Measurements from ENCODE around the gene LIPF. TPM values are rescaled to one million over a fixed set of nuclear protein-coding genes. Genes with fewer than 3 reads are reported as not detected.

LIPF gene
- total RNA-seq, 1 experiment from 2014 or later, result not detected

DNA sequence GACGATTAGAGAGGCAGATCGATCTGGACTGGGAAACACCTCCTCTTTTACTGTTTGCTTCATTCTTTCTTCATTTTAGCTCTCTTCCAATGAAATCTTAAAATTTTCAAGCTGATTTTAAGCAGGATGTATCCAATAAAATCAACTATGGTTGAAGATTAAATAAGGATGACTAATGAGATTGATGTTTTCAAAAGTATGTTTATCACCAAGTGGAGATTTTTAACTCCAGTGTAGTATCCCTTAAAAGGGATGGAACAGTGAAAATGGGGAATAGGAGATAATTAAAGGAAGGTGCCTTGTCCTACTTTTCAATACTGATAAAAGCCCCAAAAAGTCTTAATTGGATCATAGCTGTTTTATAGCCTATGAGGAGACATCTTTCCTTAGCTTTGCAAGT, 11.6 kb upstream of the LIPF start:
- no TSS peak for BruUV-seq (replicated peaks)
- H4K20me1 ChIP-seq (ENCODE audit: insufficient read depth), result no peaks in the 10 kb centered on the region
- H3K9me3 ChIP-seq (ENCODE audit: insufficient read depth, low read depth), result no peaks in the 10 kb centered on the region
- intact Hi-C loops (cut with micrococcal nuclease; ENCODE audit: unreplicated experiment), result no loop called here
- no peaks in the 10 kb centered on the region for H3F3A ChIP-seq (ENCODE audit: insufficient read depth, low read depth)
- H3K36me3 ChIP-seq (ENCODE audit: low read depth), result no peaks in the 10 kb centered on the region
- no peaks in the 10 kb centered on the region for H3K27me3 ChIP-seq (ENCODE audit: insufficient read depth, low read depth)
- no peak overlapping the region for H3K4me3 ChIP-seq
- no peak overlapping the region for H2AFZ ChIP-seq
- DNase-seq, result no peak
- ChIA-PET POLR2A (ENCODE audit: unreplicated experiment) (interaction anchor here (0.6 kb wide), 1 partner anchor 29 kb away, joined by 4 read pairs; no protein-coding TSS in a partner anchor), CTCF (no interaction called here)
- no peaks in the 10 kb centered on the region for H3K9me2 ChIP-seq (ENCODE audit: insufficient read depth)
- H3K4me2 ChIP-seq, result no peak overlapping the region
- no peaks in the 10 kb centered on the region for H3K79me2 ChIP-seq (ENCODE audit: low read depth)
- H3K4me1 ChIP-seq (replicated peaks; ENCODE audit: insufficient read depth), result 0 out of 2 replicates have a peak, but pooled peaks cover 5% of the 10 kb centered on the region
- H3K27ac ChIP-seq, result no peak overlapping the region
- no peak for TF ChIP-seq EZH2 (IDR thresholded peaks at IDR 0.05; ENCODE audit: low read depth)
- TF ChIP-seq, protein P1, sequence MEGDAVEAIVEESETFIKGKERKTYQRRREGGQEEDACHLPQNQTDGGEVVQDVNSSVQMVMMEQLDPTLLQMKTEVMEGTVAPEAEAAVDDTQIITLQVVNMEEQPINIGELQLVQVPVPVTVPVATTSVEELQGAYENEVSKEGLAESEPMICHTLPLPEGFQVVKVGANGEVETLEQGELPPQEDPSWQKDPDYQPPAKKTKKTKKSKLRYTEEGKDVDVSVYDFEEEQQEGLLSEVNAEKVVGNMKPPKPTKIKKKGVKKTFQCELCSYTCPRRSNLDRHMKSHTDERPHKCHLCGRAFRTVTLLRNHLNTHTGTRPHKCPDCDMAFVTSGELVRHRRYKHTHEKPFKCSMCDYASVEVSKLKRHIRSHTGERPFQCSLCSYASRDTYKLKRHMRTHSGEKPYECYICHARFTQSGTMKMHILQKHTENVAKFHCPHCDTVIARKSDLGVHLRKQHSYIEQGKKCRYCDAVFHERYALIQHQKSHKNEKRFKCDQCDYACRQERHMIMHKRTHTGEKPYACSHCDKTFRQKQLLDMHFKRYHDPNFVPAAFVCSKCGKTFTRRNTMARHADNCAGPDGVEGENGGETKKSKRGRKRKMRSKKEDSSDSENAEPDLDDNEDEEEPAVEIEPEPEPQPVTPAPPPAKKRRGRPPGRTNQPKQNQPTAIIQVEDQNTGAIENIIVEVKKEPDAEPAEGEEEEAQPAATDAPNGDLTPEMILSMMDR (conservative IDR thresholded peaks at IDR 0.05), result no peak

DNA sequence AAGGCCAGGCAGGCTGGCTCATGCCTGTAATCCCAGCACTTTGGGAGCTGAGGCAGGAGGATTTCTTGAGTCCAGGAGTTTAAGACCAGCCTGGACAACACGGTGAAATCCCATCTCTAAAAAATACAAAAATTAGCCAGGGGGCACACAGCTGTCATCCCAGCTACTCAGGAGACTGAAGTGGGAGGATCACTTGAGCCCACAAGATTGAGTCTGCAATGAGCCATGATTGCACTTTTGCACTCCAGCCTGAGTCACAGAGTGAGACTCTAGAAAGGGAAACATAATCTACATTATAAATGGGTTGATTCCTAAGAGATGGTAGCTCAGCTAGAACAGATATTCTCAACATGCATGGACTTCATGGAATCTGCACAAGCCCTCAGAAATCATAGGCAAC, 6.3 kb upstream of the LIPF start:
- no peaks in the 10 kb centered on the region for H3F3A ChIP-seq (ENCODE audit: insufficient read depth, low read depth)
- no peaks in the 10 kb centered on the region for H3K4me1 ChIP-seq (replicated peaks; ENCODE audit: insufficient read depth)
- TF ChIP-seq, protein P1 (conservative IDR thresholded peaks at IDR 0.05), result no peak
- no peak for TF ChIP-seq EZH2 (IDR thresholded peaks at IDR 0.05; ENCODE audit: low read depth)
- no peak overlapping the region for H2AFZ ChIP-seq
- H4K20me1 ChIP-seq (ENCODE audit: insufficient read depth), result no peaks in the 10 kb centered on the region
- H3K27ac ChIP-seq, result no peak overlapping the region
- H3K79me2 ChIP-seq (ENCODE audit: low read depth), result no peaks in the 10 kb centered on the region
- H3K36me3 ChIP-seq (ENCODE audit: low read depth), result no peaks in the 10 kb centered on the region
- no TSS peak for BruUV-seq (replicated peaks)
- CTCF ChIA-PET, result no interaction called here
- no peaks in the 10 kb centered on the region for H3K9me2 ChIP-seq (ENCODE audit: insufficient read depth)
- intact Hi-C loops (cut with micrococcal nuclease; ENCODE audit: unreplicated experiment), result no loop called here
- no peaks in the 10 kb centered on the region for H3K27me3 ChIP-seq (ENCODE audit: insufficient read depth, low read depth)
- H3K9me3 ChIP-seq (ENCODE audit: insufficient read depth, low read depth), result no peaks in the 10 kb centered on the region
- no peak for DNase-seq
- POLR2A ChIA-PET (ENCODE audit: unreplicated experiment), result no interaction called here
- H3K4me3 ChIP-seq, result no peak overlapping the region
- no peak overlapping the region for H3K4me2 ChIP-seq

- H3K27me3 ChIP-seq (ENCODE audit: insufficient read depth, low read depth), result no peaks in the 10 kb centered on the region
- ChIA-PET CTCF (interaction anchor here (0.5 kb wide), 1 partner anchor 151 kb away, joined by 5 read pairs; no protein-coding TSS in a partner anchor), POLR2A (ENCODE audit: unreplicated experiment) (no interaction called here)
- H3K4me3 ChIP-seq, result no peak overlapping the region
- H3K36me3 ChIP-seq (ENCODE audit: low read depth), result no peaks in the 10 kb centered on the region
- H3K9me2 ChIP-seq (ENCODE audit: insufficient read depth), result no peaks in the 10 kb centered on the region
- no peak for TF ChIP-seq EZH2 (IDR thresholded peaks at IDR 0.05; ENCODE audit: low read depth)
- TF ChIP-seq, protein P1 (conservative IDR thresholded peaks at IDR 0.05), result no peak
- intact Hi-C loops (cut with micrococcal nuclease; ENCODE audit: unreplicated experiment), result no loop called here
- no peak for DNase-seq
- no TSS peak for BruUV-seq (replicated peaks)
- no peak overlapping the region for H3K27ac ChIP-seq
- no peaks in the 10 kb centered on the region for H4K20me1 ChIP-seq (ENCODE audit: insufficient read depth)
- no peaks in the 10 kb centered on the region for H3K79me2 ChIP-seq (ENCODE audit: low read depth)
- no peaks in the 10 kb centered on the region for H3K9me3 ChIP-seq (ENCODE audit: insufficient read depth, low read depth)
- no peak overlapping the region for H3K4me2 ChIP-seq
- H2AFZ ChIP-seq, result no peak overlapping the region
- H3F3A ChIP-seq (ENCODE audit: insufficient read depth, low read depth), result no peaks in the 10 kb centered on the region
- H3K4me1 ChIP-seq (replicated peaks; ENCODE audit: insufficient read depth), result no peaks in the 10 kb centered on the region
Measured at GRCh38 chr10:88659725-88660597, 4.3 kb upstream of the LIPF start.

Data from PC-9 (cell line).